ENCODE results near the gene PHACTR4.

The PHACTR4 gene

DNA sequence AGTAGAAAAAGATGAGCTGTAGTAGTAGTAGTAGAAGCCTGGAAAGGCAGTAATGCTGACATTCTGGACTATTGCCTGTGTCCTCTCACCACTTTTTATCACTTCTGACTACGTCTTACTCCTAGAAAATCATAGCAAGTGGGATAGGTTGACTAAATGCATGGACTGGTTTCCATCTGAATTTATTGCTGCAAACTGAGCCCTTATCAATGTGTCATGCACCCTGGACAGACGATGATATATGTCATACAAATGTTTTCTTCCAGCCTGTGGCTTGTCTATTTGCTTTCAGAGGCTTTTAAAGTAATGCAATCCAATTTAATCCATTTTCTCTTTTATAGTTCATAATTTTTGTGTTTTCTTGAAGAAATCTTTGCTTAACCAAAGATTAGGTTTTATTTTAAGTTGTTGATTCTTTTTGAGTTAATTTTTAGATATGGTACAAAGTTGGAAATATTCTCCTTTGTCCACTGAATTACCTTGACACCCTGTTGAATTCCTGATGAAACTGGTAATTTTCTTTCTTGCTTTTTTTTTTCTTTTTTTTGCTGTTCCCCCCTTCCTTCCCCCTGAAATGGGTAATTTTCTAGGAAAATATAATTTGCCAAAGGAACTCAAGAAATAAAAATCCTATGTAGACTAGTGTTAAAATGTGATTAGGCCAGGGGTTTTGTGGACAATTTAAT lies 47.1 kb downstream of the PHACTR4 start:
- Histone ChIP-seq H2BK12ac (ENCODE audit: low read length) (no peak overlapping the region), H3K79me2 (ENCODE audit: control insufficient read depth, insufficient read depth, low read length, poor library complexity) (no peaks in the 10 kb centered on the region), H3K36me3 (ENCODE audit: control insufficient read depth in 1 of 2, insufficient read depth in 2 of 2, low read length in 2 of 2) (peaks cover 0 to 4% of the 10 kb centered on the region in 2 experiments), H3K9me3 (ENCODE audit: insufficient read depth, low read depth, low read length) (no peaks in the 10 kb centered on the region), H3K9ac (ENCODE audit: low read length) (no peak overlapping the region), H2AK5ac (ENCODE audit: low read length) (no peak overlapping the region), H3K18ac (ENCODE audit: low read length) (no peak overlapping the region), H2AFZ (ENCODE audit: insufficient read depth, low read length, poor library complexity) (no peak overlapping the region), H3K4me1 (ENCODE audit: control insufficient read depth in 1 of 2, insufficient read depth in 2 of 2, low read length in 2 of 2) (no peaks in the 10 kb centered on the region), H3K27me3 (ENCODE audit: insufficient read depth, low read length) (no peaks in the 10 kb centered on the region), H3K27ac (ENCODE audit: low read depth, low read length) (no peak overlapping the region), H2BK5ac (ENCODE audit: low read depth, low read length, poor library complexity) (no peak overlapping the region), H3K79me1 (ENCODE audit: low read length) (no peaks in the 10 kb centered on the region), H3K4ac (ENCODE audit: low read depth, low read length) (no peak overlapping the region), H4K91ac (ENCODE audit: low read depth, low read length) (no peak overlapping the region), H4K8ac (ENCODE audit: low read depth, low read length) (no peak overlapping the region), H2BK120ac (ENCODE audit: insufficient read depth, low read length, poor library complexity) (no peak overlapping the region), H3K23ac (ENCODE audit: low read length) (no peak overlapping the region), H3K4me3 (ENCODE audit: low read depth, low read length) (no peak overlapping the region), H3K14ac (ENCODE audit: low read length) (no peak overlapping the region), H4K12ac (ENCODE audit: low read depth, low read length) (no peak overlapping the region), H3K4me2 (ENCODE audit: low read length) (no peak overlapping the region)
- DNase-seq = no peak
- no CpG with 5 or more reads among the region's 2 CpGs for WGBS (ENCODE audit: extremely low coverage, insufficient coverage, insufficient read length)

DNA sequence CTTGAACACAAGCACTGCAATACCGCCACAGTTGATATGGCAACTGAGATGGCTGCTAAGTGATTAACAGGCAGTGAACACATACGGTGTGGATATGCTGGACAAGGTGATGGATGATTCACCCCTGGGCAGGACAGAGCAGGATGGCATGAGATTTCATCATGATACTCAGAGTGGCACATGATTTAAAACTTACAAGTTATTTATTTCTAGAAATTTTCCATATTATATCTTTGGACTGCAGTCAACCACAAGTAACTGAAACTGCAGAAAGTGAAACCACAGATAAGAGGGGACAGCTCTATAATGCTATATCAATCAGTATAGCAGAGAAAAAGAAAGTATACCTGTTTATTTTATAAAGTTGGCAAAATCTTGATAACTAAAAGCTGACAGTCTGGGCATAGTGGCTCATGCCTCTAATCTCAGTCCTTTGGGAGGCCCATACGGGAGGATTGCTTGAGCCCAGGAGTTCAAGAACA lies 47.9 kb downstream of the PHACTR4 start:
- no peaks in the 10 kb centered on the region for H3K27me3 ChIP-seq (ENCODE audit: insufficient read depth, low read length)
- H3K14ac ChIP-seq (ENCODE audit: low read length) = no peak overlapping the region
- no CpG with 5 or more reads among the region's 3 CpGs for WGBS (ENCODE audit: extremely low coverage, insufficient coverage, insufficient read length)
- no peak overlapping the region for H3K23ac ChIP-seq (ENCODE audit: low read length)
- no peak overlapping the region for H3K9ac ChIP-seq (ENCODE audit: low read length)
- no peaks in the 10 kb centered on the region for H3K4me1 ChIP-seq (ENCODE audit: control insufficient read depth in 1 of 2, insufficient read depth in 2 of 2, low read length in 2 of 2)
- no peak overlapping the region for H3K4me2 ChIP-seq (ENCODE audit: low read length)
- no peaks in the 10 kb centered on the region for H3K79me2 ChIP-seq (ENCODE audit: control insufficient read depth, insufficient read depth, low read length, poor library complexity)
- no peak overlapping the region for H3K4ac ChIP-seq (ENCODE audit: low read depth, low read length)
- H2BK12ac ChIP-seq (ENCODE audit: low read length) = no peak overlapping the region
- no peak overlapping the region for H2BK120ac ChIP-seq (ENCODE audit: insufficient read depth, low read length, poor library complexity)
- no peaks in the 10 kb centered on the region for H3K9me3 ChIP-seq (ENCODE audit: insufficient read depth, low read depth, low read length)
- no peaks in the 10 kb centered on the region for H3K79me1 ChIP-seq (ENCODE audit: low read length)
- no peak overlapping the region for H3K4me3 ChIP-seq (ENCODE audit: low read depth, low read length)
- no peak overlapping the region for H4K91ac ChIP-seq (ENCODE audit: low read depth, low read length)
- no peak overlapping the region for H3K27ac ChIP-seq (ENCODE audit: low read depth, low read length)
- no peak overlapping the region for H2AK5ac ChIP-seq (ENCODE audit: low read length)
- H4K12ac ChIP-seq (ENCODE audit: low read depth, low read length) = no peak overlapping the region
- H4K8ac ChIP-seq (ENCODE audit: low read depth, low read length) = no peak overlapping the region
- DNase-seq = peak in 1 of 2 donors; percentile 9
- H2AFZ ChIP-seq (ENCODE audit: insufficient read depth, low read length, poor library complexity) = no peak overlapping the region
- peaks cover 0 to 4% of the 10 kb centered on the region in 2 experiments for H3K36me3 ChIP-seq (ENCODE audit: control insufficient read depth in 1 of 2, insufficient read depth in 2 of 2, low read length in 2 of 2)
- no peak overlapping the region for H3K18ac ChIP-seq (ENCODE audit: low read length)
- H2BK5ac ChIP-seq (ENCODE audit: low read depth, low read length, poor library complexity) = no peak overlapping the region

DNA sequence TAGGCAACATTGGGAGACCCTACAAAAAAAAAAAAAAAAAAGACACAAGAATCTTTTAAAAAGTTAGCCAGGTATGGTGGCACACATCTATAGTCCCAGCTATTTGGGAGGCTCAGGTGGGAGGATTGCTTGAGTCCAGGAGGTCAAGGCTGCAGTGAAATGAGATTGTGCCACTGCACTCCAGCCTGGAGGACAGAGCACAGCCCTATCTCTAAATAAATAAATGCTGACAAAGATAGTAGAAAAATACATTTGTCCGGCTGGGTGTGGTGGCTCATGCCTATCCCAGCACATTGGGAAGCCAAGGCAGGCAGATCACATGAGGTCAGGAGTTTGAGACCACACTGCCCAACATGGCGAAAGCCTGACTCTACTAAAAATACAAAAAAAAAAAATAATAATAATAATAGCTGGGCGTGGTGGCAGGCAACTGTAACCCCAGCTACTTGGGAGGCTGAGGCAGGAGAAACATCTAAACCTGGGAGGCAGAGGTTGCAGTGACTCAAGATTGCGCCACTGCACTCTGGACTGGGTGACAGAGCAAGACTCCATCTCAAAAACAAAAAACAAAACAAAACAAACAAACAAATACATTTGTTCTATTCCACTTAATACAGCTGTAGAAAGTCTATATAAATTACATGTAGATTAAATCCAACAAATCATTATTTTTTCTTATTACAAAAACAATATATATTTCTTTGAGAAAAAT lies 48.5 kb downstream of the PHACTR4 start:
- no peak overlapping the region for H4K12ac ChIP-seq (ENCODE audit: low read depth, low read length)
- H4K91ac ChIP-seq (ENCODE audit: low read depth, low read length) = no peak overlapping the region
- H2BK120ac ChIP-seq (ENCODE audit: insufficient read depth, low read length, poor library complexity) = no peak overlapping the region
- no peaks in the 10 kb centered on the region for H3K9me3 ChIP-seq (ENCODE audit: insufficient read depth, low read depth, low read length)
- DNase-seq = no peak
- no peak overlapping the region for H3K27ac ChIP-seq (ENCODE audit: low read depth, low read length)
- H3K23ac ChIP-seq (ENCODE audit: low read length) = no peak overlapping the region
- no peak overlapping the region for H3K18ac ChIP-seq (ENCODE audit: low read length)
- H3K4me3 ChIP-seq (ENCODE audit: low read depth, low read length) = no peak overlapping the region
- no peak overlapping the region for H3K9ac ChIP-seq (ENCODE audit: low read length)
- H3K14ac ChIP-seq (ENCODE audit: low read length) = no peak overlapping the region
- H2AK5ac ChIP-seq (ENCODE audit: low read length) = no peak overlapping the region
- H2BK5ac ChIP-seq (ENCODE audit: low read depth, low read length, poor library complexity) = no peak overlapping the region
- no CpG with 5 or more reads among the region's 4 CpGs for WGBS (ENCODE audit: extremely low coverage, insufficient coverage, insufficient read length)
- no peak overlapping the region for H3K4me2 ChIP-seq (ENCODE audit: low read length)
- no peak overlapping the region for H2AFZ ChIP-seq (ENCODE audit: insufficient read depth, low read length, poor library complexity)
- no peaks in the 10 kb centered on the region for H3K4me1 ChIP-seq (ENCODE audit: control insufficient read depth in 1 of 2, insufficient read depth in 2 of 2, low read length in 2 of 2)
- no peaks in the 10 kb centered on the region for H3K27me3 ChIP-seq (ENCODE audit: insufficient read depth, low read length)
- no peak overlapping the region for H4K8ac ChIP-seq (ENCODE audit: low read depth, low read length)
- H2BK12ac ChIP-seq (ENCODE audit: low read length) = no peak overlapping the region
- H3K79me1 ChIP-seq (ENCODE audit: low read length) = no peaks in the 10 kb centered on the region
- no peak overlapping the region for H3K4ac ChIP-seq (ENCODE audit: low read depth, low read length)
- H3K36me3 ChIP-seq (ENCODE audit: control insufficient read depth in 1 of 2, insufficient read depth in 2 of 2, low read length in 2 of 2) = peaks cover 3 to 4% of the 10 kb centered on the region in 2 experiments
- no peaks in the 10 kb centered on the region for H3K79me2 ChIP-seq (ENCODE audit: control insufficient read depth, insufficient read depth, low read length, poor library complexity)

DNA sequence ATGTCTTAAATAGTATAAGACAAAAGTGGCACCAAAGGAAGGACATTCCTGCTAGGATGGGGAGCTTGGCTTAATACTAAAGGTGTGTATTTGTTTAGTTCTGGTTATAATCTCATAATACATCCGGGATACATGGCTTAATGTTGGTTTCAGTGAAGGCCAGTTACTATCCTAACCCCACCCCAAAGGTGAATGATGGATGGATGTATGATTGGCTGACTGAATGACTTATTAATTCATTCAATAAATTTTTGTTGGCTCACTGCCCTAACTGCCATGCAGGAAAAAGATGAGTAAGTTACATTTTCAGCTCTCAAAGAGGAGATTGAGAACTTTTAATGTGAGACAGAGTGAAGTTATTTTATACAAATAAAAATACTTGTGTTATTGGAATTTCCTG lies 52.2 kb downstream of the PHACTR4 start:
- H3K36me3 ChIP-seq (ENCODE audit: control insufficient read depth in 1 of 2, insufficient read depth in 2 of 2, low read length in 2 of 2) = peaks cover 3 to 6% of the 10 kb centered on the region in 2 experiments

More for the DNA sequence above, 52.2 kb downstream of the PHACTR4 start:
- H3K4me1 ChIP-seq (ENCODE audit: control insufficient read depth in 1 of 2, insufficient read depth in 2 of 2, low read length in 2 of 2) = no peaks in the 10 kb centered on the region
- H3K27me3 ChIP-seq (ENCODE audit: insufficient read depth, low read length) = no peaks in the 10 kb centered on the region
- H3K23ac ChIP-seq (ENCODE audit: low read length) = no peak overlapping the region
- no peak overlapping the region for H3K4ac ChIP-seq (ENCODE audit: low read depth, low read length)
- H3K4me3 ChIP-seq (ENCODE audit: low read depth, low read length) = no peak overlapping the region
- no peak overlapping the region for H3K14ac ChIP-seq (ENCODE audit: low read length)
- H4K8ac ChIP-seq (ENCODE audit: low read depth, low read length) = no peak overlapping the region
- H2BK120ac ChIP-seq (ENCODE audit: insufficient read depth, low read length, poor library complexity) = no peak overlapping the region
- H3K4me2 ChIP-seq (ENCODE audit: low read length) = no peak overlapping the region
- H3K18ac ChIP-seq (ENCODE audit: low read length) = no peak overlapping the region
- no peak overlapping the region for H3K27ac ChIP-seq (ENCODE audit: low read depth, low read length)
- no peaks in the 10 kb centered on the region for H3K79me2 ChIP-seq (ENCODE audit: control insufficient read depth, insufficient read depth, low read length, poor library complexity)
- H2BK12ac ChIP-seq (ENCODE audit: low read length) = no peak overlapping the region
- no peak overlapping the region for H2AFZ ChIP-seq (ENCODE audit: insufficient read depth, low read length, poor library complexity)
- no peaks in the 10 kb centered on the region for H3K79me1 ChIP-seq (ENCODE audit: low read length)
- DNase-seq = no peak
- H4K91ac ChIP-seq (ENCODE audit: low read depth, low read length) = no peak overlapping the region
- no peak overlapping the region for H2BK5ac ChIP-seq (ENCODE audit: low read depth, low read length, poor library complexity)
- H3K9me3 ChIP-seq (ENCODE audit: insufficient read depth, low read depth, low read length) = no peaks in the 10 kb centered on the region
- H3K9ac ChIP-seq (ENCODE audit: low read length) = no peak overlapping the region
- H2AK5ac ChIP-seq (ENCODE audit: low read length) = no peak overlapping the region
- no peak overlapping the region for H4K12ac ChIP-seq (ENCODE audit: low read depth, low read length)
- no CpG with 5 or more reads among the region's 1 CpG for WGBS (ENCODE audit: extremely low coverage, insufficient coverage, insufficient read length)
